Transverse colon (tissue), 3 donors: ENCODE results near the gene GATA2.

Experiments
- EP300 ChIP-seq: sonication (generic); formaldehyde crosslinking; IDR thresholded peaks from one replicate; pipeline ENCODE4 v1.6.1; 2017; ENCODE audit warnings: antibody characterized with exemption, low read depth
- POLR2A ChIP-seq: fragments of 450-650 bp; IDR thresholded peaks from one replicate; pipeline ENCODE4 v1.6.1; 2016; ENCODE audit warnings: antibody characterized with exemption, mild to moderate bottlenecking, moderate library complexity
- TF ChIP-seq, protein P1 (sequence below), 5 experiments: fragments of 200-600 bp in 3 of 5; fragments of 450-650 bp in 2 of 5; sonication (generic) in 3 of 5; IDR thresholded peaks; 1 replicate in 2 of 5; 2 replicates in 3 of 5; pipeline ENCODE4 v1.5.1; 2016 to 2017; ENCODE audit warnings: antibody characterized with exemption in 5 of 5, inconsistent platforms in 3 of 5, mild to moderate bottlenecking in 2 of 5, moderate library complexity in 1 of 5

DNA sequence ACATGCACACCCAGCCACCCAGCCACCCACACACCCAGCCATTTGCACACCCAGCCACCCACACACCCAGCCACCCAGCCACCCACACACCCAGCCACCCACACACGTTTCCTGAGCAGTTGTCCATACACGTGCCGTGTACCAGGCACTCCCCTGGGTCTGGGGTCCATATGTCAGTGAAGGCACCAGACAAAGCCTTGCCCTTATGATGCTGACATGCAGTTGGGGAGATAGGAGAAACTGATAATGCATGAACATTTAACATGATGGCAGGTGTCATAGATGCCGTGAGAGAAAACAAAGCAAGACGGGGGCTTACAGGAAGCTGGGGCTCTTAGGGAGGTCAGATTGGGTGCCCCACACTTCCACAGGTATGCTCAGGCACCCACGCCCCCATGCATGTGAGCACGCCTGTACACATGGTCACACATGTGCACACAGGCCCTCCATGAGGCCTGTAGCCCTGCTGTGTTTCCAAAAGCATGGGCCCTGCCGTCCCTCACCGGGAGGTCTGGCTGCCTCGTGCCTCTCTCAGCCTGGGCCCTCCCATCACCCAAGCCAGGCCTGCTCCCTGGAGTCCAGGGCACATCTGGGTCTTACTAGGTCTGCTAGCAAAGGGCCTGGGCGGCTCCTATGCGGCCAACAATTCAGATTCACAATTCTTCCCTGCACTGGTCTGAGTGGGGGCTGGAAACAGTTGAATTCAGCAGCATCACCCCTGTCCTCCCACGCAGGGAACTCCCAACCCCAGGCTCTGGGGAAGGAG is 22.7 kb downstream of the GATA2 start:
- TF ChIP-seq POLR2A (no peak), EP300 (no peak)
- TF ChIP-seq, protein P1, sequence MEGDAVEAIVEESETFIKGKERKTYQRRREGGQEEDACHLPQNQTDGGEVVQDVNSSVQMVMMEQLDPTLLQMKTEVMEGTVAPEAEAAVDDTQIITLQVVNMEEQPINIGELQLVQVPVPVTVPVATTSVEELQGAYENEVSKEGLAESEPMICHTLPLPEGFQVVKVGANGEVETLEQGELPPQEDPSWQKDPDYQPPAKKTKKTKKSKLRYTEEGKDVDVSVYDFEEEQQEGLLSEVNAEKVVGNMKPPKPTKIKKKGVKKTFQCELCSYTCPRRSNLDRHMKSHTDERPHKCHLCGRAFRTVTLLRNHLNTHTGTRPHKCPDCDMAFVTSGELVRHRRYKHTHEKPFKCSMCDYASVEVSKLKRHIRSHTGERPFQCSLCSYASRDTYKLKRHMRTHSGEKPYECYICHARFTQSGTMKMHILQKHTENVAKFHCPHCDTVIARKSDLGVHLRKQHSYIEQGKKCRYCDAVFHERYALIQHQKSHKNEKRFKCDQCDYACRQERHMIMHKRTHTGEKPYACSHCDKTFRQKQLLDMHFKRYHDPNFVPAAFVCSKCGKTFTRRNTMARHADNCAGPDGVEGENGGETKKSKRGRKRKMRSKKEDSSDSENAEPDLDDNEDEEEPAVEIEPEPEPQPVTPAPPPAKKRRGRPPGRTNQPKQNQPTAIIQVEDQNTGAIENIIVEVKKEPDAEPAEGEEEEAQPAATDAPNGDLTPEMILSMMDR (IDR thresholded peaks at IDR 0.05), result no peak
